ENCODE results near the gene TJAP1.

GRCh38 chr6:43444036-43444435 is 33.3 kb upstream of the TJAP1 start:
- TF ChIP-seq CTCF (IDR thresholded peaks at IDR 0.05; ENCODE audit: extremely low read depth in 1 of 2, insufficient read depth in 1 of 2, low read depth in 1 of 2, low read length in 2 of 2) (no peak), EZH2 (IDR thresholded peaks at IDR 0.05; ENCODE audit: borderline replicate concordance, low read depth, low read length, severe bottlenecking) (no peak), POLR2A (IDR thresholded peaks at IDR 0.05; ENCODE audit: low read depth, low read length) (no peak), POLR2AphosphoS5 (IDR thresholded peaks at IDR 0.05; ENCODE audit: insufficient read depth, low read depth, low read length) (no peak)
